OCI-LY3 (cell line): ENCODE results near the gene SCN4A.

Experiments
- EZH2phosphoT487 ChIP-seq: fragments of 200-600 bp; shearing (Covaris generic); IDR thresholded peaks from 2 replicates; pipeline ENCODE4 v1.6.1; 2018; ENCODE audit warnings: antibody characterized with exemption, mixed run types, low read depth
- TF ChIP-seq, protein P1 (sequence below): fragments of 200-600, 300-600 bp; sonication (generic); IDR thresholded peaks from 2 replicates; pipeline ENCODE4 v1.5.1; 2014; ENCODE audit warnings: antibody characterized with exemption, low read length, low read depth

DNA sequence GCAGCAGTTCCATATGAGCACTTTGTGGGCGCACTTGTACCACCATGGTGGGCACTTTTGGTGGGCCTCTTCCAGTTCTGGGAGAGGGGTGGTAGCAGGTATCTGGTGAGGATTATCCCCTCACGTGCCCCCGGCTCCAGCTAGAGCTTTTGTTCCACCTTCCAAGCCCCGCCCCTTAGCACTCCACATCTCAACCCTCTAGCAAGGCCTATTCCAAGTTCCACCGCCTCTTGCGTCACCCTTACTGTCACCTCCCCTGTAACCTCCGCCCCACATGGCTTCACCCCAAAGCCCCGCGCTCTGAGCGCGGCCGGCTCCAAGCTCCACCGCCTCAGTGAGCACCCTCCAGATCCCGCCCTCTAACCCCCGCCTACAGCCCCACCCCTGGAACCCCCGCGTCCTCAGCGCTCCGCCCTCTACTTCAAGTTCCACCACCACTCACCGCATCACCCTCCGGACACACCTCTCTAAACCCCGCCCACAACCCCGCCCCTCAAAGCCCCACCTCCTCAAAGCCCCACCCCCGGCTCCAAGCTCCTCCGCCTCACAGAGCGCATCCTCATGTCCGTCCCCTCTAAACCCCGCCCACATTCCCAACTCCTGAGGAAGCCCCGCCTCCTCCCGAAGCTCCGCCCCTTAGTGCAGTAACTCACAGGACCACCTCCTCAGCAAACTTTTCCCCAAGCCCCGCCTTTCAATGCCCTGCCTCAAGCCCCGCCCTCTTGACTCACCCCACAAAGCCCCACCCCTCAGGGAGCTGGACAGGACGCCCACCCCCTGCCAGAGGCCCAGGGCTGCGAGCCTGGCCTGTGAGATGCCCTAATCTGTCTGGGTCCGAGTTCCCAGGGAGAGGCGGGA lies 11.1 kb downstream of the SCN4A start:
- TF ChIP-seq, protein P1, sequence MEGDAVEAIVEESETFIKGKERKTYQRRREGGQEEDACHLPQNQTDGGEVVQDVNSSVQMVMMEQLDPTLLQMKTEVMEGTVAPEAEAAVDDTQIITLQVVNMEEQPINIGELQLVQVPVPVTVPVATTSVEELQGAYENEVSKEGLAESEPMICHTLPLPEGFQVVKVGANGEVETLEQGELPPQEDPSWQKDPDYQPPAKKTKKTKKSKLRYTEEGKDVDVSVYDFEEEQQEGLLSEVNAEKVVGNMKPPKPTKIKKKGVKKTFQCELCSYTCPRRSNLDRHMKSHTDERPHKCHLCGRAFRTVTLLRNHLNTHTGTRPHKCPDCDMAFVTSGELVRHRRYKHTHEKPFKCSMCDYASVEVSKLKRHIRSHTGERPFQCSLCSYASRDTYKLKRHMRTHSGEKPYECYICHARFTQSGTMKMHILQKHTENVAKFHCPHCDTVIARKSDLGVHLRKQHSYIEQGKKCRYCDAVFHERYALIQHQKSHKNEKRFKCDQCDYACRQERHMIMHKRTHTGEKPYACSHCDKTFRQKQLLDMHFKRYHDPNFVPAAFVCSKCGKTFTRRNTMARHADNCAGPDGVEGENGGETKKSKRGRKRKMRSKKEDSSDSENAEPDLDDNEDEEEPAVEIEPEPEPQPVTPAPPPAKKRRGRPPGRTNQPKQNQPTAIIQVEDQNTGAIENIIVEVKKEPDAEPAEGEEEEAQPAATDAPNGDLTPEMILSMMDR, result no peak
- TF ChIP-seq EZH2phosphoT487, result no peak
